Measurements from ENCODE around the gene FRYL. TPM values are rescaled to one million over a fixed set of nuclear protein-coding genes. Genes with fewer than 3 reads are reported as not detected.

The FRYL gene
- total and polyA plus RNA-seq, 2 of the 8 experiments (the other 6 are each of a cell fraction or from before 2014, with no cell fraction given): 8.0 to 36.5 TPM

DNA sequence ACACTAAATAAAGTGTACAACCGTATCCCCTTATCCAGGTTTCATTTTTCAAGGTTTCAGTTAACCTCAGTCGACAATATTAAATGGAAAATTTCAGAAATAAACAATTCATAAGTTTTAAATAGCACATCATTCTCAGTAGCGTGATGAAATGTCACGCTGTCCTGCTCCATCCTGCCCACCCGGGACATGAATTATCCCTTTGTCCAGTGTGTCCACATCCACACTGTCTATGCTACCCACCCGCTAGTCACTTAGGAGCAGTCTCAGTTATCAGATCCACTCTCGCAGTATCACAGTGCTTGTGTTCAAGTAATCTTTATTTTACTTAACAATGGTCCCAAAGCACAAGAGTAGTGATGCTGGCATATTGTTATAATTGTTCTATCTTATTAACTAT lies 54.7 kb downstream of the FRYL start (continued):
- TF ChIP-seq, protein P1, sequence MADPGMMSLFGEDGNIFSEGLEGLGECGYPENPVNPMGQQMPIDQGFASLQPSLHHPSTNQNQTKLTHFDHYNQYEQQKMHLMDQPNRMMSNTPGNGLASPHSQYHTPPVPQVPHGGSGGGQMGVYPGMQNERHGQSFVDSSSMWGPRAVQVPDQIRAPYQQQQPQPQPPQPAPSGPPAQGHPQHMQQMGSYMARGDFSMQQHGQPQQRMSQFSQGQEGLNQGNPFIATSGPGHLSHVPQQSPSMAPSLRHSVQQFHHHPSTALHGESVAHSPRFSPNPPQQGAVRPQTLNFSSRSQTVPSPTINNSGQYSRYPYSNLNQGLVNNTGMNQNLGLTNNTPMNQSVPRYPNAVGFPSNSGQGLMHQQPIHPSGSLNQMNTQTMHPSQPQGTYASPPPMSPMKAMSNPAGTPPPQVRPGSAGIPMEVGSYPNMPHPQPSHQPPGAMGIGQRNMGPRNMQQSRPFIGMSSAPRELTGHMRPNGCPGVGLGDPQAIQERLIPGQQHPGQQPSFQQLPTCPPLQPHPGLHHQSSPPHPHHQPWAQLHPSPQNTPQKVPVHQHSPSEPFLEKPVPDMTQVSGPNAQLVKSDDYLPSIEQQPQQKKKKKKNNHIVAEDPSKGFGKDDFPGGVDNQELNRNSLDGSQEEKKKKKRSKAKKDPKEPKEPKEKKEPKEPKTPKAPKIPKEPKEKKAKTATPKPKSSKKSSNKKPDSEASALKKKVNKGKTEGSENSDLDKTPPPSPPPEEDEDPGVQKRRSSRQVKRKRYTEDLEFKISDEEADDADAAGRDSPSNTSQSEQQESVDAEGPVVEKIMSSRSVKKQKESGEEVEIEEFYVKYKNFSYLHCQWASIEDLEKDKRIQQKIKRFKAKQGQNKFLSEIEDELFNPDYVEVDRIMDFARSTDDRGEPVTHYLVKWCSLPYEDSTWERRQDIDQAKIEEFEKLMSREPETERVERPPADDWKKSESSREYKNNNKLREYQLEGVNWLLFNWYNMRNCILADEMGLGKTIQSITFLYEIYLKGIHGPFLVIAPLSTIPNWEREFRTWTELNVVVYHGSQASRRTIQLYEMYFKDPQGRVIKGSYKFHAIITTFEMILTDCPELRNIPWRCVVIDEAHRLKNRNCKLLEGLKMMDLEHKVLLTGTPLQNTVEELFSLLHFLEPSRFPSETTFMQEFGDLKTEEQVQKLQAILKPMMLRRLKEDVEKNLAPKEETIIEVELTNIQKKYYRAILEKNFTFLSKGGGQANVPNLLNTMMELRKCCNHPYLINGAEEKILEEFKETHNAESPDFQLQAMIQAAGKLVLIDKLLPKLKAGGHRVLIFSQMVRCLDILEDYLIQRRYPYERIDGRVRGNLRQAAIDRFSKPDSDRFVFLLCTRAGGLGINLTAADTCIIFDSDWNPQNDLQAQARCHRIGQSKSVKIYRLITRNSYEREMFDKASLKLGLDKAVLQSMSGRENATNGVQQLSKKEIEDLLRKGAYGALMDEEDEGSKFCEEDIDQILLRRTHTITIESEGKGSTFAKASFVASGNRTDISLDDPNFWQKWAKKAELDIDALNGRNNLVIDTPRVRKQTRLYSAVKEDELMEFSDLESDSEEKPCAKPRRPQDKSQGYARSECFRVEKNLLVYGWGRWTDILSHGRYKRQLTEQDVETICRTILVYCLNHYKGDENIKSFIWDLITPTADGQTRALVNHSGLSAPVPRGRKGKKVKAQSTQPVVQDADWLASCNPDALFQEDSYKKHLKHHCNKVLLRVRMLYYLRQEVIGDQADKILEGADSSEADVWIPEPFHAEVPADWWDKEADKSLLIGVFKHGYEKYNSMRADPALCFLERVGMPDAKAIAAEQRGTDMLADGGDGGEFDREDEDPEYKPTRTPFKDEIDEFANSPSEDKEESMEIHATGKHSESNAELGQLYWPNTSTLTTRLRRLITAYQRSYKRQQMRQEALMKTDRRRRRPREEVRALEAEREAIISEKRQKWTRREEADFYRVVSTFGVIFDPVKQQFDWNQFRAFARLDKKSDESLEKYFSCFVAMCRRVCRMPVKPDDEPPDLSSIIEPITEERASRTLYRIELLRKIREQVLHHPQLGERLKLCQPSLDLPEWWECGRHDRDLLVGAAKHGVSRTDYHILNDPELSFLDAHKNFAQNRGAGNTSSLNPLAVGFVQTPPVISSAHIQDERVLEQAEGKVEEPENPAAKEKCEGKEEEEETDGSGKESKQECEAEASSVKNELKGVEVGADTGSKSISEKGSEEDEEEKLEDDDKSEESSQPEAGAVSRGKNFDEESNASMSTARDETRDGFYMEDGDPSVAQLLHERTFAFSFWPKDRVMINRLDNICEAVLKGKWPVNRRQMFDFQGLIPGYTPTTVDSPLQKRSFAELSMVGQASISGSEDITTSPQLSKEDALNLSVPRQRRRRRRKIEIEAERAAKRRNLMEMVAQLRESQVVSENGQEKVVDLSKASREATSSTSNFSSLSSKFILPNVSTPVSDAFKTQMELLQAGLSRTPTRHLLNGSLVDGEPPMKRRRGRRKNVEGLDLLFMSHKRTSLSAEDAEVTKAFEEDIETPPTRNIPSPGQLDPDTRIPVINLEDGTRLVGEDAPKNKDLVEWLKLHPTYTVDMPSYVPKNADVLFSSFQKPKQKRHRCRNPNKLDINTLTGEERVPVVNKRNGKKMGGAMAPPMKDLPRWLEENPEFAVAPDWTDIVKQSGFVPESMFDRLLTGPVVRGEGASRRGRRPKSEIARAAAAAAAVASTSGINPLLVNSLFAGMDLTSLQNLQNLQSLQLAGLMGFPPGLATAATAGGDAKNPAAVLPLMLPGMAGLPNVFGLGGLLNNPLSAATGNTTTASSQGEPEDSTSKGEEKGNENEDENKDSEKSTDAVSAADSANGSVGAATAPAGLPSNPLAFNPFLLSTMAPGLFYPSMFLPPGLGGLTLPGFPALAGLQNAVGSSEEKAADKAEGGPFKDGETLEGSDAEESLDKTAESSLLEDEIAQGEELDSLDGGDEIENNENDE (IDR thresholded peaks at IDR 0.05; ENCODE audit: insufficient replicate concordance, low read length): no peak
- no peak for TF ChIP-seq JUN (IDR thresholded peaks at IDR 0.05; ENCODE audit: low read depth, low read length)
- TF ChIP-seq, protein P2, sequence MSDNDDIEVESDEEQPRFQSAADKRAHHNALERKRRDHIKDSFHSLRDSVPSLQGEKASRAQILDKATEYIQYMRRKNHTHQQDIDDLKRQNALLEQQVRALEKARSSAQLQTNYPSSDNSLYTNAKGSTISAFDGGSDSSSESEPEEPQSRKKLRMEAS (IDR thresholded peaks at IDR 0.05): no peak
- TF ChIP-seq ASH2L (IDR thresholded peaks at IDR 0.05; ENCODE audit: low read length): no peak
- TF ChIP-seq CREB1 (IDR thresholded peaks at IDR 0.05): no peak
- TF ChIP-seq TAF7 (optimal IDR thresholded peaks at IDR 0.05; ENCODE audit: borderline replicate concordance, low read depth, low read length): no peak
- no peak for TF ChIP-seq TBP (IDR thresholded peaks at IDR 0.05; ENCODE audit: low read depth, low read length)
- TF ChIP-seq MAFK (IDR thresholded peaks at IDR 0.05; ENCODE audit: low read depth, low read length): no peak
- no peak for TF ChIP-seq KDM1A (IDR thresholded peaks at IDR 0.05; ENCODE audit: borderline replicate concordance, low read length)
- TF ChIP-seq, protein P3, sequence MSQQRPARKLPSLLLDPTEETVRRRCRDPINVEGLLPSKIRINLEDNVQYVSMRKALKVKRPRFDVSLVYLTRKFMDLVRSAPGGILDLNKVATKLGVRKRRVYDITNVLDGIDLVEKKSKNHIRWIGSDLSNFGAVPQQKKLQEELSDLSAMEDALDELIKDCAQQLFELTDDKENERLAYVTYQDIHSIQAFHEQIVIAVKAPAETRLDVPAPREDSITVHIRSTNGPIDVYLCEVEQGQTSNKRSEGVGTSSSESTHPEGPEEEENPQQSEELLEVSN (IDR thresholded peaks at IDR 0.05): no peak
- no peak for TF ChIP-seq SAP30 (IDR thresholded peaks at IDR 0.05; ENCODE audit: insufficient read depth, insufficient replicate concordance, low read length)

Measured in H1 (cell line).